HepG2 (cell line): ENCODE measurements around the gene RAB22A.

Source experiments
- ADNP ChIP-seq: sonication (generic); formaldehyde crosslinking; IDR thresholded peaks from 2 replicates; pipeline ENCODE4 v1.4.0; 2020; ENCODE audit warnings: missing genetic modification reagents
- POLR2A ChIP-seq, 2 experiments: IDR thresholded peaks; 2 replicates each; pipeline ENCODE4 v1.6.1; 2011; ENCODE audit warnings: low read depth in 2 of 2, low read length in 2 of 2, mild to moderate bottlenecking in 1 of 2, moderate library complexity in 1 of 2; ENCODE audit not compliant: insufficient read depth in 1 of 2
- XRCC5 ChIP-seq: fragments of 200-400 bp; formaldehyde crosslinking; optimal IDR thresholded peaks from 2 replicates; pipeline ENCODE3; 2017; ENCODE audit warnings: mild to moderate bottlenecking, low read length
- ZNF224 ChIP-seq: sonication (generic); formaldehyde crosslinking; IDR thresholded peaks from 2 replicates; pipeline ENCODE4 v1.5.0; 2020; ENCODE audit warnings: mild to moderate bottlenecking, missing genetic modification reagents
- ZSCAN20 ChIP-seq: sonication (generic); formaldehyde crosslinking; IDR thresholded peaks from 2 replicates; pipeline ENCODE4 v1.4.0; 2020; ENCODE audit warnings: missing genetic modification reagents, mild to moderate bottlenecking, borderline replicate concordance
- TF ChIP-seq, protein P1 (sequence below): sonication (generic); formaldehyde crosslinking; IDR thresholded peaks from 2 replicates; pipeline ENCODE4 v1.8.1; 2022; ENCODE audit warnings: mild to moderate bottlenecking, missing genetic modification reagents
- TF ChIP-seq, protein P2 (sequence below): sonication (generic); formaldehyde crosslinking; IDR thresholded peaks from 2 replicates; pipeline ENCODE4 v1.5.1; 2020; ENCODE audit warnings: mild to moderate bottlenecking, missing genetic modification reagents
- TF ChIP-seq, protein P3 (sequence below): sonication (generic); formaldehyde crosslinking; conservative IDR thresholded peaks from 2 replicates; pipeline ENCODE4 v1.4.0; 2020; ENCODE audit warnings: missing genetic modification reagents
- TF ChIP-seq, protein P4 (sequence below): sonication (generic); formaldehyde crosslinking; IDR thresholded peaks from 2 replicates; pipeline ENCODE4 v1.4.0; 2020; ENCODE audit warnings: missing genetic modification reagents

DNA sequence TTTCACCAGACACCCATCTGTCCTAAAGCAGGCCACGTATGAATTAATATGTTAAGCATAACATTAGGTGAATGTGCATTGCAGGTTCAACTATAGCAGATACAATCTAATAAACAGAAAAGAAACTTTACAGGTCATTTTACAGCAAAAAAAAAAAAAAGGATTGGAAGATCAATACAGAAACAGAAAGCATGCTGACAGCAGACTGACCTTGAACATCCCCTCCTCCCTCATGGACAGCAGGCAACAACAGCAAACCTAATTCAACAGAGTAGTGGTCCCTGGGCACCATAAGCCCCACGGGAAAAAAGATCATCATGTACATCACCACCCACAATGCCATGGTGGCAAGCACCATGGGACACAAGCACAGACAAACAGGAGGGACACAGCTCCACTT lies 12.1 kb upstream of the RAB22A start:
- TF ChIP-seq, protein P1, sequence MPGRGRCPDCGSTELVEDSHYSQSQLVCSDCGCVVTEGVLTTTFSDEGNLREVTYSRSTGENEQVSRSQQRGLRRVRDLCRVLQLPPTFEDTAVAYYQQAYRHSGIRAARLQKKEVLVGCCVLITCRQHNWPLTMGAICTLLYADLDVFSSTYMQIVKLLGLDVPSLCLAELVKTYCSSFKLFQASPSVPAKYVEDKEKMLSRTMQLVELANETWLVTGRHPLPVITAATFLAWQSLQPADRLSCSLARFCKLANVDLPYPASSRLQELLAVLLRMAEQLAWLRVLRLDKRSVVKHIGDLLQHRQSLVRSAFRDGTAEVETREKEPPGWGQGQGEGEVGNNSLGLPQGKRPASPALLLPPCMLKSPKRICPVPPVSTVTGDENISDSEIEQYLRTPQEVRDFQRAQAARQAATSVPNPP (CRISPR knock-in tag) = no peak
- TF ChIP-seq, protein P2, sequence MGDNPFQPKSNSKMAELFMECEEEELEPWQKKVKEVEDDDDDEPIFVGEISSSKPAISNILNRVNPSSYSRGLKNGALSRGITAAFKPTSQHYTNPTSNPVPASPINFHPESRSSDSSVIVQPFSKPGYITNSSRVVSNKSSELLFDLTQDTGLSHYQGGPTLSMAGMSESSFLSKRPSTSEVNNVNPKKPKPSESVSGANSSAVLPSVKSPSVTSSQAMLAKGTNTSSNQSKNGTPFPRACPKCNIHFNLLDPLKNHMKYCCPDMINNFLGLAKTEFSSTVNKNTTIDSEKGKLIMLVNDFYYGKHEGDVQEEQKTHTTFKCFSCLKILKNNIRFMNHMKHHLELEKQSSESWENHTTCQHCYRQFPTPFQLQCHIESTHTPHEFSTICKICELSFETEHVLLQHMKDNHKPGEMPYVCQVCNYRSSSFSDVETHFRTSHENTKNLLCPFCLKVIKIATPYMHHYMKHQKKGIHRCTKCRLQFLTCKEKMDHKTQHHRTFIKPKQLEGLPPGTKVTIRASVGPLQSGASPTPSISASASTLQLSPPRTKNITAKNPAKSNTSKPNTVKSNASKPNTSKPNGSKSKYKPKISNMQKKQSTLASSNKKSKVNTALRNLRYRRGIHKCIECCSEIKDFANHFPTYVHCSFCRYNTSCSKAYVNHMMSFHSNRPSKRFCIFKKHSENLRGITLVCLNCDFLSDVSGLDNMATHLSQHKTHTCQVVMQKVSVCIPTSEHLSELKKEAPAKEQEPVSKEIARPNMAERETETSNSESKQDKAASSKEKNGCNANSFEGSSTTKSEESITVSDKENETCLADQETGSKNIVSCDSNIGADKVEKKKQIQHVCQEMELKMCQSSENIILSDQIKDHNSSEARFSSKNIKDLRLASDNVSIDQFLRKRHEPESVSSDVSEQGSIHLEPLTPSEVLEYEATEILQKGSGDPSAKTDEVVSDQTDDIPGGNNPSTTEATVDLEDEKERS (CRISPR knock-in tag) = no peak
- TF ChIP-seq XRCC5 = no peak
- no peak for TF ChIP-seq ZNF224 (CRISPR knock-in tag)
- TF ChIP-seq, protein P3, sequence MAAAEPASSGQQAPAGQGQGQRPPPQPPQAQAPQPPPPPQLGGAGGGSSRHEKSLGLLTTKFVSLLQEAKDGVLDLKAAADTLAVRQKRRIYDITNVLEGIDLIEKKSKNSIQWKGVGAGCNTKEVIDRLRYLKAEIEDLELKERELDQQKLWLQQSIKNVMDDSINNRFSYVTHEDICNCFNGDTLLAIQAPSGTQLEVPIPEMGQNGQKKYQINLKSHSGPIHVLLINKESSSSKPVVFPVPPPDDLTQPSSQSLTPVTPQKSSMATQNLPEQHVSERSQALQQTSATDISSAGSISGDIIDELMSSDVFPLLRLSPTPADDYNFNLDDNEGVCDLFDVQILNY (CRISPR knock-in tag) = no peak
- TF ChIP-seq ZSCAN20 (CRISPR knock-in tag) = no peak
- TF ChIP-seq ADNP (CRISPR knock-in tag) = no peak
- no peak for TF ChIP-seq POLR2A (IDR thresholded peaks at IDR 0.05; ENCODE audit: insufficient read depth in 1 of 2, low read depth in 2 of 2, low read length in 2 of 2)
- TF ChIP-seq, protein P4, sequence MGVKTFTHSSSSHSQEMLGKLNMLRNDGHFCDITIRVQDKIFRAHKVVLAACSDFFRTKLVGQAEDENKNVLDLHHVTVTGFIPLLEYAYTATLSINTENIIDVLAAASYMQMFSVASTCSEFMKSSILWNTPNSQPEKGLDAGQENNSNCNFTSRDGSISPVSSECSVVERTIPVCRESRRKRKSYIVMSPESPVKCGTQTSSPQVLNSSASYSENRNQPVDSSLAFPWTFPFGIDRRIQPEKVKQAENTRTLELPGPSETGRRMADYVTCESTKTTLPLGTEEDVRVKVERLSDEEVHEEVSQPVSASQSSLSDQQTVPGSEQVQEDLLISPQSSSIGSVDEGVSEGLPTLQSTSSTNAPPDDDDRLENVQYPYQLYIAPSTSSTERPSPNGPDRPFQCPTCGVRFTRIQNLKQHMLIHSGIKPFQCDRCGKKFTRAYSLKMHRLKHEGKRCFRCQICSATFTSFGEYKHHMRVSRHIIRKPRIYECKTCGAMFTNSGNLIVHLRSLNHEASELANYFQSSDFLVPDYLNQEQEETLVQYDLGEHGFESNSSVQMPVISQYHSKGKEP (CRISPR knock-in tag) = no peak
